Neural progenitor cell (in vitro differentiated cells): Measurements from ENCODE around the gene IFT74. TPM values are rescaled to one million over a fixed set of nuclear protein-coding genes. Genes with fewer than 3 reads are reported as not detected.

Experiments
- DNase-seq: peaks from one replicate; pipeline ENCODE4 v3.0.0-alpha.2; 2016; ENCODE audit warnings: low spot score
- H2AFZ ChIP-seq: fragments of 200-600 bp; sonication (generic); replicated peaks from 2 replicates; pipeline ENCODE4 v1.6.1; 2016; ENCODE audit warnings: antibody characterized with exemption
- H3F3A ChIP-seq: fragments of 200-600 bp; sonication (generic); 2 replicates; pipeline ENCODE4 v1.6.1; 2016; ENCODE audit warnings: antibody characterized with exemption, low read depth
- H3K27ac ChIP-seq: fragments of 200-600 bp; sonication (generic); 2 replicates; pipeline ENCODE4 v1.5.1; 2016; ENCODE audit warnings: mild to moderate bottlenecking
- H3K27me3 ChIP-seq: fragments of 200-600 bp; sonication (generic); 2 replicates; pipeline ENCODE4 v1.6.1; 2016; ENCODE audit warnings: mild to moderate bottlenecking, moderate library complexity
- H3K36me3 ChIP-seq: fragments of 200-600 bp; sonication (generic); 2 replicates; pipeline ENCODE4 v1.5.1; 2016
- H3K4me1 ChIP-seq: fragments of 200-600 bp; sonication (generic); 2 replicates; pipeline ENCODE4 v1.6.1; 2016; ENCODE audit warnings: mixed run types
- H3K4me2 ChIP-seq: fragments of 200-600 bp; sonication (generic); 2 replicates; pipeline ENCODE4 v1.6.1; 2016
- H3K4me3 ChIP-seq: fragments of 200-600 bp; sonication (generic); 2 replicates; pipeline ENCODE4 v1.5.1; 2016
- H3K79me2 ChIP-seq: fragments of 200-600 bp; sonication (generic); 2 replicates; pipeline ENCODE4 v1.6.1; 2016; ENCODE audit warnings: low read depth
- H3K9ac ChIP-seq: fragments of 200-600 bp; sonication (generic); 2 replicates; pipeline ENCODE4 v1.6.1; 2016
- H3K9me3 ChIP-seq: fragments of 200-600 bp; sonication (generic); 2 replicates; pipeline ENCODE4 v1.5.1; 2016; ENCODE audit warnings: low read depth
- H4K20me1 ChIP-seq: fragments of 200-600 bp; sonication (generic); 2 replicates; pipeline ENCODE4 v1.6.1; 2016; ENCODE audit warnings: low read depth
- H3K27ac Mint-ChIP-seq: 3 replicates; pipeline ENCODE4 v1.8.0; 2021; ENCODE audit warnings: mixed read lengths
- H3K27me3 Mint-ChIP-seq: 2 replicates; pipeline ENCODE4 v1.8.0; 2022; ENCODE audit warnings: low read depth, mild to moderate bottlenecking, inconsistent platforms, moderate library complexity, mixed read lengths; ENCODE audit not compliant: insufficient read depth
- H3K36me3 Mint-ChIP-seq: 3 replicates; pipeline ENCODE4 v1.8.0; 2021; ENCODE audit warnings: mixed read lengths
- H3K4me1 Mint-ChIP-seq: 3 replicates; pipeline ENCODE4 v1.8.0; 2021; ENCODE audit warnings: mixed read lengths
- H3K4me3 Mint-ChIP-seq: 3 replicates; pipeline ENCODE4 v1.8.0; 2021; ENCODE audit warnings: mild to moderate bottlenecking, moderate library complexity, mixed read lengths
- H3K9me3 Mint-ChIP-seq: 3 replicates; pipeline ENCODE4 v1.8.0; 2020; ENCODE audit warnings: mixed read lengths
- EZH2 ChIP-seq: fragments of 200-600 bp; sonication (generic); IDR thresholded peaks from 2 replicates; pipeline ENCODE4 v1.6.1; 2017; ENCODE audit warnings: antibody characterized with exemption, mild to moderate bottlenecking, moderate library complexity
- EZH2phosphoT487 ChIP-seq: fragments of 200-600 bp; sonication (generic); IDR thresholded peaks from 2 replicates; pipeline ENCODE4 v1.6.1; 2017; ENCODE audit warnings: antibody characterized with exemption
- total RNA-seq: library from RNA; depleted of rRNA; stranded (reverse); fragments of >200 nt; gene quantifications from 2 replicates; pipeline ENCODE4 v1.2.3, GENCODE V29; 2015; ENCODE audit warnings: low replicate concordance
- TF ChIP-seq, protein P1 (sequence below): fragments of 200-600 bp; sonication (generic); IDR thresholded peaks from 2 replicates; pipeline ENCODE4 v1.5.1; 2017; ENCODE audit warnings: antibody characterized with exemption, mild to moderate bottlenecking

Gene IFT74
- 51.5 and 81.2 TPM in 2 replicates for total RNA-seq

DNA sequence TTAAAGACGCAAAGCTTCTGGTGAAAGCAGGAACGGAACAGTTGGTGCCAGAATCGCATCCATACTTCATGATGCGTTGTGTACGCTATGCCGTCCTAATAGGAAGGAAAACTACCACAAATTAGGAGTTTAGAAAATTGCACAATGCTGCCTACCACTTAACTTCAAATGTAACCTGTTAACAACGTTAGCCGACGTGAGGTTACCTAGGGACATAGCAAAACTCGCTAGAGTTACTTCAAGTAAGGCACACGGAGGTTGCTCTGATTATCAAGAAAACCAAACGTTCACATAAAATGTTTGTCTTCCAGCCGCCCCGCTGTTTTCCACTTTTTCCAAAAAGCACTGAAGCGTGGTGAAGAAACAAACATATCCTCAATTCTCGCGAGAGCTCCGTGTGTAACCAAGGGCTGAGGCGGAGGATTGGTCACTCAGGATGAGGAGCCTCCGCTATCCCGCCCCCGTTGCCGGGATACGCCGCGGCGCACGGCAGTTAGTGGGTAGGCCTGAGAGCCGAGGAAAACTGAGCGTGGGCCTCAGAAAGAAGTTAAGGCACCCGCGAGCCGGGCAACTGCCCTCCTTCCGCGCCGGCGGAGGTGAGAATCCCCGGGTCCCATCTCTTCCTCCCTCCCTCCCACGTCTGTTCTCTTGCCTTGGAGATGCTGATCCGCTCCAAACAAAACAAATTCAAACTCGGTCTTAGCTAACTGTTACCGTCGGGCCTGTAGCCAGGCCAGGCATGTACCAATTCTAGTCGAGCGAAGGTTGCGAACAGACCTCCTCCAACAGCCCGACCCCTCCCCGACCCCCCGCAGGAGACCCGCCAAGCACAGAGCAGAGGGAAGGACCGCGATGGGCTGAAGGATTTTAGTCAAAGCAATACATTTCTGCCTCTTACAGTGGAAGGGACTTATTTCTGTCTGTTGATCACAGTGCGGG is at the start of gene IFT74:
Gene IFT74 (plus strand): TSS at position 492 of the 939 bp plus-strand sequence. CDS start 5,556 bp downstream, outside the sequence.
- H3K27ac ChIP-seq = peak within 1 kb of the TSS; percentile 97
- H3F3A ChIP-seq = peaks cover 23% of the 10 kb centered on the region
- no peaks in the 10 kb centered on the region for H3K27me3 ChIP-seq
- peaks cover 3% of the 10 kb centered on the region for H3K36me3 ChIP-seq
- H3K4me1 ChIP-seq = peaks cover 14% of the 10 kb centered on the region
- Mint-ChIP-seq H3K36me3 (peaks cover 12% of the 10 kb centered on the region), H3K4me1 (peaks cover 17% of the 10 kb centered on the region), H3K27me3 (no peaks in the 10 kb centered on the region), H3K27ac (peak within 1 kb of the TSS; percentile 100), H3K4me3 (peak within 1 kb of the TSS; percentile 94), H3K9me3 (no peaks in the 10 kb centered on the region)
- peaks cover 43% of the 10 kb centered on the region for H3K79me2 ChIP-seq
- H3K9ac ChIP-seq = peak within 1 kb of the TSS; percentile 86
- H2AFZ ChIP-seq = peak within 1 kb of the TSS; percentile 95
- no peaks in the 10 kb centered on the region for H3K9me3 ChIP-seq
- TF ChIP-seq EZH2 = no peak
- TF ChIP-seq, protein P1, sequence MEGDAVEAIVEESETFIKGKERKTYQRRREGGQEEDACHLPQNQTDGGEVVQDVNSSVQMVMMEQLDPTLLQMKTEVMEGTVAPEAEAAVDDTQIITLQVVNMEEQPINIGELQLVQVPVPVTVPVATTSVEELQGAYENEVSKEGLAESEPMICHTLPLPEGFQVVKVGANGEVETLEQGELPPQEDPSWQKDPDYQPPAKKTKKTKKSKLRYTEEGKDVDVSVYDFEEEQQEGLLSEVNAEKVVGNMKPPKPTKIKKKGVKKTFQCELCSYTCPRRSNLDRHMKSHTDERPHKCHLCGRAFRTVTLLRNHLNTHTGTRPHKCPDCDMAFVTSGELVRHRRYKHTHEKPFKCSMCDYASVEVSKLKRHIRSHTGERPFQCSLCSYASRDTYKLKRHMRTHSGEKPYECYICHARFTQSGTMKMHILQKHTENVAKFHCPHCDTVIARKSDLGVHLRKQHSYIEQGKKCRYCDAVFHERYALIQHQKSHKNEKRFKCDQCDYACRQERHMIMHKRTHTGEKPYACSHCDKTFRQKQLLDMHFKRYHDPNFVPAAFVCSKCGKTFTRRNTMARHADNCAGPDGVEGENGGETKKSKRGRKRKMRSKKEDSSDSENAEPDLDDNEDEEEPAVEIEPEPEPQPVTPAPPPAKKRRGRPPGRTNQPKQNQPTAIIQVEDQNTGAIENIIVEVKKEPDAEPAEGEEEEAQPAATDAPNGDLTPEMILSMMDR = no peak
- no peak for TF ChIP-seq EZH2phosphoT487
- peak; percentile 99 for DNase-seq
- H4K20me1 ChIP-seq = no peaks in the 10 kb centered on the region
- H3K4me2 ChIP-seq = peak within 1 kb of the TSS; percentile 87
- H3K4me3 ChIP-seq = peak within 1 kb of the TSS; percentile 70

DNA sequence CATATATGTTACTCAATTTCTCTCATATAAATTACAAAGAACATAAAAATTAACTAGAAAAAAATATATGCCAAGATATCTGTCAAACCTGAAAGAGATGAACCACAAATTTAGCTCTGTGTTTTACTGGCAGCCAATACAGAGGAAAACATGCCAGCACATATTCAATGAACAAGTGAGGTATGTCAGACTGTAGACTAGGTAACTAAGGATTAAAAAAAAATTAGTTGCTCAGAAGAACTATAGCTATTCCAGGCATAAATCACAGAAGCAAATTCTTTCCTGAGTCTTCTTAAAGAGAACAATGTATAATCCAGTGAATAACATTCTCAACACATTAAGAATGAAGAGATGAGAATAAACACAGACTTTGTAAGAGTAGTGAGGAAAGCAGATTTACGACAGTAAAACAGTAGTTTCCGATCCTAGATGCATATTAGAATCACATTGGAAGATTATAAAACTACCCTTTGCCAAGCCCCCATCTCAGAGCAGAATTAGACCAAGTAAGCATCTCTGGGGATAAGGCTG is 43.0 kb upstream of the IFT74 start:
- H3K4me3 ChIP-seq = no peak overlapping the region
- no peak overlapping the region for H3K4me2 ChIP-seq
- no peak overlapping the region for H3K9ac ChIP-seq
- no peak overlapping the region for H2AFZ ChIP-seq
- peaks cover 22% of the 10 kb centered on the region for H3K36me3 ChIP-seq
- H4K20me1 ChIP-seq = no peaks in the 10 kb centered on the region
- H3K4me1 ChIP-seq = no peaks in the 10 kb centered on the region
- TF ChIP-seq EZH2 = no peak
- no peak for TF ChIP-seq EZH2phosphoT487
- TF ChIP-seq, protein P1 = no peak
- DNase-seq = no peak
- no peaks in the 10 kb centered on the region for H3K79me2 ChIP-seq
- no peak overlapping the region for H3K4me3 Mint-ChIP-seq
- no peaks in the 10 kb centered on the region for H3K9me3 Mint-ChIP-seq
- H3K27ac ChIP-seq = no peak overlapping the region
- no peaks in the 10 kb centered on the region for H3K9me3 ChIP-seq
- no peaks in the 10 kb centered on the region for H3K27me3 Mint-ChIP-seq
- H3K27me3 ChIP-seq = no peaks in the 10 kb centered on the region
- no peak overlapping the region for H3K27ac Mint-ChIP-seq
- H3K36me3 Mint-ChIP-seq = peaks cover 23% of the 10 kb centered on the region
- H3F3A ChIP-seq = no peaks in the 10 kb centered on the region
- H3K4me1 Mint-ChIP-seq = no peaks in the 10 kb centered on the region

- H3K4me2 ChIP-seq = no peak overlapping the region
- no peak overlapping the region for H3K4me3 Mint-ChIP-seq
- H3K36me3 Mint-ChIP-seq = peaks cover 40% of the 10 kb centered on the region
Observed at GRCh38 chr9:26919698-26920097, 36.5 kb upstream of the IFT74 start.

More at GRCh38 chr9:26919698-26920097, 36.5 kb upstream of the IFT74 start:
- H3K27ac ChIP-seq = no peak overlapping the region
- no peaks in the 10 kb centered on the region for H3K4me1 ChIP-seq
- H3K79me2 ChIP-seq = no peaks in the 10 kb centered on the region
- Mint-ChIP-seq H3K27ac (no peak overlapping the region), H3K4me1 (no peaks in the 10 kb centered on the region), H3K9me3 (no peaks in the 10 kb centered on the region), H3K27me3 (no peaks in the 10 kb centered on the region)
- no peak for TF ChIP-seq EZH2
- TF ChIP-seq, protein P1 = no peak
- TF ChIP-seq EZH2phosphoT487 = no peak
- no peak overlapping the region for H3K4me3 ChIP-seq
- DNase-seq = no peak
- no peaks in the 10 kb centered on the region for H3K27me3 ChIP-seq
- H3K9me3 ChIP-seq = no peaks in the 10 kb centered on the region
- no peak overlapping the region for H3K9ac ChIP-seq
- H3K36me3 ChIP-seq = peaks cover 23% of the 10 kb centered on the region
- no peaks in the 10 kb centered on the region for H3F3A ChIP-seq
- H2AFZ ChIP-seq = no peak overlapping the region
- H4K20me1 ChIP-seq = no peaks in the 10 kb centered on the region
